ENCODE measurements around the gene LAX1. TPM values are rescaled to one million over a fixed set of nuclear protein-coding genes. Genes with fewer than 3 reads are reported as not detected.

The LAX1 gene
- total RNA-seq, 1 experiment from 2014 or later = not detected

GRCh38 chr1:203777596-203777995 is 12.6 kb downstream of the LAX1 start:
- DNase-seq (ENCODE audit: low spot score) = no peak
- TF ChIP-seq ZNF423 (CRISPR knock-in tag; IDR thresholded peaks at IDR 0.05) (no peak), HMGA2 (CRISPR knock-in tag; IDR thresholded peaks at IDR 0.05) (no peak), ZNF512 (CRISPR knock-in tag; IDR thresholded peaks at IDR 0.05; ENCODE audit: borderline replicate concordance) (no peak), CDX4 (CRISPR knock-in tag; IDR thresholded peaks at IDR 0.05; ENCODE audit: borderline replicate concordance) (no peak), USF1 (CRISPR knock-in tag; IDR thresholded peaks at IDR 0.05) (no peak), PREB (CRISPR knock-in tag; IDR thresholded peaks at IDR 0.05; ENCODE audit: borderline replicate concordance) (no peak), IRF2 (CRISPR knock-in tag; IDR thresholded peaks at IDR 0.05; ENCODE audit: borderline replicate concordance, low read depth) (no peak)
- peaks cover 4% of the 10 kb centered on the region; the same call in 1 of the 2 replicates for H3K4me1 Mint-ChIP-seq
- no peaks in the 10 kb centered on the region; the same call in 1 of the 2 replicates for H3K27me3 Mint-ChIP-seq (ENCODE audit: low read depth)
- CTCF ChIA-PET = no interaction called here
- H3K27ac Mint-ChIP-seq = no peak overlapping the region
- no peaks in the 10 kb centered on the region for H3K9me3 Mint-ChIP-seq
- no peak overlapping the region for H3K4me3 Mint-ChIP-seq
- no peaks in the 10 kb centered on the region for H3K36me3 Mint-ChIP-seq
- POLR2A ChIA-PET = interaction anchor here (0.5 kb wide), 1 partner anchor 45 kb away, joined by 3 read pairs; no protein-coding TSS in a partner anchor
- no peak for ATAC-seq

- ATAC-seq (no peak), DNase-seq (ENCODE audit: low spot score) (no peak)
- Mint-ChIP-seq H3K4me3 (no peak overlapping the region), H3K27me3 (ENCODE audit: low read depth) (no peaks in the 10 kb centered on the region; the same call in 1 of the 2 replicates), H3K36me3 (no peaks in the 10 kb centered on the region), H3K27ac (no peak overlapping the region), H3K9me3 (no peaks in the 10 kb centered on the region), H3K4me1 (no peaks in the 10 kb centered on the region)
- no peak for TF ChIP-seq ZBTB21 (CRISPR knock-in tag; IDR thresholded peaks at IDR 0.05; ENCODE audit: borderline replicate concordance)
- TF ChIP-seq ETV6 (CRISPR knock-in tag; IDR thresholded peaks at IDR 0.05) = no peak
- no peak for TF ChIP-seq ATF1 (CRISPR knock-in tag; IDR thresholded peaks at IDR 0.05)
- no peak for TF ChIP-seq ATF3 (CRISPR knock-in tag; conservative IDR thresholded peaks at IDR 0.05)
- no peak for TF ChIP-seq ZNF512 (CRISPR knock-in tag; IDR thresholded peaks at IDR 0.05; ENCODE audit: borderline replicate concordance)
- no peak for TF ChIP-seq FOXP4 (CRISPR knock-in tag; IDR thresholded peaks at IDR 0.05)
- TF ChIP-seq KAT7 (CRISPR knock-in tag; IDR thresholded peaks at IDR 0.05; ENCODE audit: borderline replicate concordance) = no peak
- TF ChIP-seq ZNF281 (CRISPR knock-in tag; IDR thresholded peaks at IDR 0.05) = no peak
- no peak for TF ChIP-seq NFE2L1 (CRISPR knock-in tag; IDR thresholded peaks at IDR 0.05)
- no peak for TF ChIP-seq TP53 (CRISPR knock-in tag; IDR thresholded peaks at IDR 0.05)
- no peak for TF ChIP-seq EMX1 (CRISPR knock-in tag; IDR thresholded peaks at IDR 0.05)
- no peak for TF ChIP-seq E2F5 (CRISPR knock-in tag; IDR thresholded peaks at IDR 0.05)
- no peak for TF ChIP-seq ZMAT4 (CRISPR knock-in tag; IDR thresholded peaks at IDR 0.05)
- CTCF ChIA-PET = no interaction called here
- POLR2A ChIA-PET = no interaction called here
Measured at GRCh38 chr1:203778146-203778545, 13.2 kb downstream of the LAX1 start.
